HG02571 (cell line): Measurements from ENCODE around the gene C19orf67.
"Not testable (repeated sequence)": the region's sequence is repeated elsewhere in the genome, so short reads cannot be mapped to it uniquely, and the experiment has no call there.

Source experiments
- ATAC-seq: cut with Tn5 transposase; IDR thresholded peaks from one replicate; pipeline ENCODE4 v1.9.1; 2021; ENCODE audit warnings: mild to moderate bottlenecking, moderate library complexity; ENCODE audit not compliant: unreplicated experiment

C19orf67 gene

GRCh38 chr19:14058182-14059092 lies 27.1 kb downstream of the C19orf67 start:
- ATAC-seq: no peak

- ATAC-seq: no peak
Observed at GRCh38 chr19:14056741-14057356, 28.7 kb downstream of the C19orf67 start.

- ATAC-seq: no peak
Observed at GRCh38 chr19:14056069-14056666, 29.4 kb downstream of the C19orf67 start.

GRCh38 chr19:14055396-14055795 lies 30.2 kb downstream of the C19orf67 start:
- ATAC-seq: no peak

- ATAC-seq: no peak
Observed at GRCh38 chr19:14054721-14055120, 30.9 kb downstream of the C19orf67 start.

- no peak for ATAC-seq
Observed at GRCh38 chr19:14054099-14054498, 31.5 kb downstream of the C19orf67 start.

GRCh38 chr19:14053500-14053899 lies 32.1 kb downstream of the C19orf67 start:
- ATAC-seq: no peak

- no peak for ATAC-seq
Observed at GRCh38 chr19:14053032-14053431, 32.6 kb downstream of the C19orf67 start.

GRCh38 chr19:14052470-14052869 lies 33.1 kb downstream of the C19orf67 start:
- no peak for ATAC-seq

- no peak for ATAC-seq
Observed at GRCh38 chr19:14051980-14052379, 33.6 kb downstream of the C19orf67 start.

- not testable (repeated sequence) for ATAC-seq
Observed at GRCh38 chr19:14050961-14051360, 34.6 kb downstream of the C19orf67 start.

- no peak for ATAC-seq
Observed at GRCh38 chr19:14050512-14050911, 35.1 kb downstream of the C19orf67 start.

GRCh38 chr19:14048443-14049153 lies 37.0 kb downstream of the C19orf67 start:
- ATAC-seq: no peak

GRCh38 chr19:14047866-14048265 lies 37.7 kb downstream of the C19orf67 start:
- ATAC-seq: not testable (repeated sequence)

GRCh38 chr19:14042659-14043608 lies 42.6 kb downstream of the C19orf67 start:
- ATAC-seq: not testable (repeated sequence)

GRCh38 chr19:14039181-14039580 lies 46.4 kb downstream of the C19orf67 start:
- no peak for ATAC-seq

GRCh38 chr19:14035706-14036105 lies 49.9 kb downstream of the C19orf67 start:
- ATAC-seq: no peak

- ATAC-seq: not testable (repeated sequence)
Observed at GRCh38 chr19:14035159-14035558, 50.4 kb downstream of the C19orf67 start.

GRCh38 chr19:14033946-14034345 lies 51.6 kb downstream of the C19orf67 start:
- no peak for ATAC-seq
